ENCODE measurements around the gene ZNF19. TPM values are rescaled to one million over a fixed set of nuclear protein-coding genes. Genes with fewer than 3 reads are reported as not detected.

ZNF19 gene
- total and polyA plus RNA-seq, 9 of the 15 experiments (the other 6 are each of a cell fraction or from before 2014, with no cell fraction given) = 1.2 to 2.8 (median 1.8) TPM

DNA sequence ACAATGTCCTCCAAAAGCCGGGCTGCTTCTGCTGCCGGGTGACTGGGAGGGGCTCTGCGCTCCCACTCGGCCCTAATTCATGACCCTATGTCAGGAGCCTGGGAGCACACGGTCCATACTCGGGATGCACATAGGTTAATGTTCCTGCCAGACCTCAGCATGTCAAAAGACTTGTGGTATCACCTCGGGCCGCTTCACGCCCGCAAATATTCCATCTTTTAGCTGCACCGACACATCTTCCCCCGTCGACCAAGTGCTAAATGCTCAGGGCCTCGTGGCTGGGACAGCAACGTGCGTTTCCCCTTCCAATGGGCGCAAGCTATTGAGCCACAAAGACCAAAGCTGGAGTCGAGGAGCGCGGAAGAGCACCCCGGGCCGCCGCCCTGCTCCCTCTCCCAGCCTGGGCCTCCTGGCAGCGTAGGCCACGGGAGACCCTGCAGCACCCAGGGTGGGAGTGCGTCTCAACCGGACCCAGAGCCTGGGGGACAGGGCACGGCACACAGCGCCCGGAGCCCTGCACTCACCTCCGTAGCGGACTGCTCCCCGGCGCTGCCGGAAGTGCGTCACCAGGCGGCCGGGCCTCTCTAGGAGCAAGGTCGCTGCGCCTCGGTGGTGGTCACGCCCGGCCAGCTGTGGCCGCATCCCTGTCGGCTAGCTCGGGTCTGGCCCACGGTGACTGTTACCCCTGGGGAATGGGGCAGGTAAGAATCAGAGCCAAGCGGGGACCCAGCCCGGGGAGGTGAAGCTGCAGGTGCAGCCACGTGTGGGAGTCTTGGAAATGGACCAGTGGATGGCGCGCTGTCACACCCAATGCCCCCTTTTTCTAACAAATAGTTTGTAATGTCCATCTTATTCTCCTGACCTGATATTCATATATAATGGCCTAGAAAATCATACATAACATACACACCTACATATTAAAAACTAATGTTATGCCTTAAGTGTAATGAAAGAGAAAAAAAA lies 27.2 kb downstream of the ZNF19 start, which contains the start of gene ZNF23 (continued):
- TF ChIP-seq REST (IDR thresholded peaks at IDR 0.05; ENCODE audit: borderline replicate concordance) (peak; percentile 55), REST (CRISPR knock-in tag; IDR thresholded peaks at IDR 0.05; ENCODE audit: low read depth) (peak; percentile 88), RBM34 (IDR thresholded peaks at IDR 0.05; ENCODE audit: borderline replicate concordance, insufficient read depth, low read length) (no peak), BCL6 (CRISPR knock-in tag; IDR thresholded peaks at IDR 0.05) (no peak), ZFX (CRISPR knock-in tag; IDR thresholded peaks at IDR 0.05) (peak; percentile 74), MYC (IDR thresholded peaks at IDR 0.05; ENCODE audit: low read depth, low read length) (peak; percentile 88), MYC (CRISPR knock-in tag; IDR thresholded peaks at IDR 0.05; ENCODE audit: borderline replicate concordance, low read depth) (peak; percentile 89), NR2C1 (IDR thresholded peaks at IDR 0.05) (peak; percentile 86), NR2C1 (tag; IDR thresholded peaks at IDR 0.05) (peak; percentile 91), POU5F1 (IDR thresholded peaks at IDR 0.05; ENCODE audit: borderline replicate concordance, low read depth, low read length, partially characterized antibody) (peak; percentile 31), ZNF143 (CRISPR knock-in tag; IDR thresholded peaks at IDR 0.05) (no peak), SLC30A9 (CRISPR knock-in tag; IDR thresholded peaks at IDR 0.05) (no peak), HBP1 (CRISPR knock-in tag; IDR thresholded peaks at IDR 0.05) (peak; percentile 57; the same call in 1 of the 2 replicates)
- TF ChIP-seq, protein P1, sequence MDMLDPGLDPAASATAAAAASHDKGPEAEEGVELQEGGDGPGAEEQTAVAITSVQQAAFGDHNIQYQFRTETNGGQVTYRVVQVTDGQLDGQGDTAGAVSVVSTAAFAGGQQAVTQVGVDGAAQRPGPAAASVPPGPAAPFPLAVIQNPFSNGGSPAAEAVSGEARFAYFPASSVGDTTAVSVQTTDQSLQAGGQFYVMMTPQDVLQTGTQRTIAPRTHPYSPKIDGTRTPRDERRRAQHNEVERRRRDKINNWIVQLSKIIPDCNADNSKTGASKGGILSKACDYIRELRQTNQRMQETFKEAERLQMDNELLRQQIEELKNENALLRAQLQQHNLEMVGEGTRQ (CRISPR knock-in tag; IDR thresholded peaks at IDR 0.05) = peak; percentile 21; the same call in 1 of the 2 replicates
- TF ChIP-seq, protein P2, sequence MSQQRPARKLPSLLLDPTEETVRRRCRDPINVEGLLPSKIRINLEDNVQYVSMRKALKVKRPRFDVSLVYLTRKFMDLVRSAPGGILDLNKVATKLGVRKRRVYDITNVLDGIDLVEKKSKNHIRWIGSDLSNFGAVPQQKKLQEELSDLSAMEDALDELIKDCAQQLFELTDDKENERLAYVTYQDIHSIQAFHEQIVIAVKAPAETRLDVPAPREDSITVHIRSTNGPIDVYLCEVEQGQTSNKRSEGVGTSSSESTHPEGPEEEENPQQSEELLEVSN (IDR thresholded peaks at IDR 0.05; ENCODE audit: borderline replicate concordance in 1 of 2, extremely low read depth in 1 of 2, insufficient read depth in 1 of 2, insufficient read length in 1 of 2, low read depth in 1 of 2, low read length in 1 of 2, poor library complexity in 1 of 2, severe bottlenecking in 1 of 2) = peak in 1 of 2 experiments; percentile 6
